Vagina (tissue), 2 donors: ENCODE results near the gene ZBTB45.
"Not testable (repeated sequence)": the region's sequence is repeated elsewhere in the genome, so short reads cannot be mapped to it uniquely, and the experiment has no call there.

ENCODE experiments used
- POLR2A ChIP-seq, 2 donors: fragments of 450-650 bp; IDR thresholded peaks; one replicate each; pipeline ENCODE4 v1.6.1; 2017; ENCODE audit warnings: antibody characterized with exemption in 2 of 2, mild to moderate bottlenecking in 2 of 2, moderate library complexity in 2 of 2
- TF ChIP-seq, protein P1 (sequence below), 3 experiments: fragments of 450-650 bp in 2 of 3; fragments of 200-600 bp in 1 of 3; sonication (generic) in 1 of 3; IDR thresholded peaks; one replicate each; pipeline ENCODE4 v1.5.1; 2017 to 2019; ENCODE audit warnings: antibody characterized with exemption in 3 of 3, mild to moderate bottlenecking in 2 of 3, moderate library complexity in 2 of 3

DNA sequence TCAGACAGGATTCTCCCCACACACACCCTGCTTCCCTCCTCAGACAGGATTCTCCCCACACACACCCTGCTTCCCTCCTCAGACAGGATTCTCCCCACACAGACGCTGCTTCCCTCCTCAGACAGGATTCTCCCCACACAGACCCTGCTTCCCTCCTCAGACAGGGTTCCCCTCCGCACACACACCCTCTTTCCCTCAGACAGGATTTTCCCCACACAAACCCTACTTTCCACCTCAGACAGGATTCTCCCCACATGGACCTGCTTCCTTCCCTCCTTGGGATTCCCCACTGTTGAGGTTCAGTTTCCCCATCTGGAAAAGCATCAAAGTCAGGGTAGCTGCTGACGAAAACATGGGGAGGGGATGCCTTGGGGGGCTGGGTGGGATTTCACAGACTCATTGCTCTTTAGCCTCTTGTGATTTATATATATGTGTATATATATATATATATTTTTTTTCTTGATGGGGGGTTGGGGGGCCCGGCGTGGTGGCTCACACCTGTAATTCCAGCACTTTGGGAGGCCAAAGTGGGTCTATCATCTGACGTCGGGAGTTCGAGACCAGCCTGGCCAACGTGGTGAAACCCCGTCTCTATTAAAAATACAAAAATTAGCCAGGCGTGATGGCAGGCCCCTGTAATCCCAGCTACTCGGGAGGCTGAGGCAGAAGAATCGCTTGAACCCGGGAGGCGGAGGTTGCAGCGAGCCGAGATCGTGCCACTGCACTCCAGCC is 23.2 kb upstream of the ZBTB45 start:
- TF ChIP-seq, protein P1, sequence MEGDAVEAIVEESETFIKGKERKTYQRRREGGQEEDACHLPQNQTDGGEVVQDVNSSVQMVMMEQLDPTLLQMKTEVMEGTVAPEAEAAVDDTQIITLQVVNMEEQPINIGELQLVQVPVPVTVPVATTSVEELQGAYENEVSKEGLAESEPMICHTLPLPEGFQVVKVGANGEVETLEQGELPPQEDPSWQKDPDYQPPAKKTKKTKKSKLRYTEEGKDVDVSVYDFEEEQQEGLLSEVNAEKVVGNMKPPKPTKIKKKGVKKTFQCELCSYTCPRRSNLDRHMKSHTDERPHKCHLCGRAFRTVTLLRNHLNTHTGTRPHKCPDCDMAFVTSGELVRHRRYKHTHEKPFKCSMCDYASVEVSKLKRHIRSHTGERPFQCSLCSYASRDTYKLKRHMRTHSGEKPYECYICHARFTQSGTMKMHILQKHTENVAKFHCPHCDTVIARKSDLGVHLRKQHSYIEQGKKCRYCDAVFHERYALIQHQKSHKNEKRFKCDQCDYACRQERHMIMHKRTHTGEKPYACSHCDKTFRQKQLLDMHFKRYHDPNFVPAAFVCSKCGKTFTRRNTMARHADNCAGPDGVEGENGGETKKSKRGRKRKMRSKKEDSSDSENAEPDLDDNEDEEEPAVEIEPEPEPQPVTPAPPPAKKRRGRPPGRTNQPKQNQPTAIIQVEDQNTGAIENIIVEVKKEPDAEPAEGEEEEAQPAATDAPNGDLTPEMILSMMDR (IDR thresholded peaks at IDR 0.05) = not testable (repeated sequence)
- not testable (repeated sequence) for TF ChIP-seq POLR2A (IDR thresholded peaks at IDR 0.05)
